SJSA1 (cell line): ENCODE measurements around the gene PRDM2. TPM values are rescaled to one million over a fixed set of nuclear protein-coding genes. Genes with fewer than 3 reads are reported as not detected.
A peak's percentile ranks its signal among the peaks of the same experiment; 100 is the strongest.

Experiments
- DNase-seq, 2 experiments: peaks; one replicate each; pipeline ENCODE4 v3.0.0-alpha.2; 2015 to 2020; ENCODE audit warnings: low spot score in 2 of 2, low read depth in 1 of 2
- H3K27ac ChIP-seq: fragments of 250-450 bp; sonication (Bioruptor Pico); 2 replicates; pipeline ENCODE4 v1.5.1; 2020; ENCODE audit warnings: mild to moderate bottlenecking, moderate library complexity
- H3K27me3 ChIP-seq: fragments of 250-450 bp; sonication (Bioruptor Pico); replicated peaks from 2 replicates; pipeline ENCODE4 v1.5.1; 2020; ENCODE audit warnings: mild to moderate bottlenecking, moderate library complexity
- H3K36me3 ChIP-seq: fragments of 250-450 bp; sonication (Bioruptor Pico); 2 replicates; pipeline ENCODE4 v1.5.1; 2020; ENCODE audit warnings: mild to moderate bottlenecking
- H3K4me1 ChIP-seq: fragments of 250-450 bp; sonication (Bioruptor Pico); replicated peaks from 2 replicates; pipeline ENCODE4 v1.6.1; 2021; ENCODE audit warnings: mild to moderate bottlenecking
- H3K4me3 ChIP-seq: fragments of 250-450 bp; sonication (Bioruptor Pico); 2 replicates; pipeline ENCODE4 v1.5.1; 2020; ENCODE audit warnings: mild to moderate bottlenecking
- H3K9me3 ChIP-seq: fragments of 250-450 bp; sonication (Bioruptor Pico); replicated peaks from 2 replicates; pipeline ENCODE4 v1.5.1; 2020; ENCODE audit warnings: mild to moderate bottlenecking
- total RNA-seq: library from RNA; depleted of rRNA; stranded (reverse); fragments of >200 nt; shearing (Covaris generic); gene quantifications from 2 replicates; pipeline ENCODE4 v1.2.3, GENCODE V29; 2014

The PRDM2 gene
- total RNA-seq, 1 experiment from 2014 or later: 13.9 TPM

DNA sequence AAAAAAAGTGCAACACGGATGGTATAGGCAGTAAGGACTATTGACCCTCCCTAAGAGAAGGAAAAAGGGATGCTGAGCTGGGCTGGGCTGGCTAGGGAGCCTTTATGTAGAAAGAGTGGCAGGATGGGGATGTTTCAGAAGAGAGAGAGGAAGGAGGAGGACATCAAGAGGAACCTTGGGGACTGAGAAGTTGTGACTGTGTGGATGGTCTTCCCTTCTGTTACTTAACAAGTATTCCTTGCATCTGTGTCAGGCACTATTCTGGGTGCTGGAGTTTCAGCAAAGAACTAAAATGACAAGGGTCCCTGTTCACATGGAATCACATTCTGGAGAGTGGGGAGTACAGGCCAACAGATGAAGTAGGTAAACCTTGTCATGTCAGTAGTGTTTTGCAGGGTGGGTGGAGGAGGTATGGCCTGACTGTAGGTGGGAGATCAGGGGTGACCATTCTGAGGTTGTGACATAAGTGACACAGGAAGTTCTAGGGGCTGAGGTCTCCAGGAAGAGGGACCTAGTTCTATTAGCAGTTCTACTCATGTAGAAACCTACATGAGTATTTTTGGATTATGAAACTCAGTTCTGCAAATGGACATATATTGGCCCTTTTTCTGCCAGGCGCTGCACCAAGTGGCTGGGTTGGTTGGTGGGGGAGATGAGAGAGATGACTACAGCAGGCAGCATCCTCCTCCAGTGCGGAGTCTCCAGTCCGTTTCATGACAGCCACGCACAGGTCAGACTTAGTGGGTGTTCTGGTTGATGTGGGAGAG, 53.8 kb downstream of the PRDM2 start:
- Histone ChIP-seq H3K27ac (no peak overlapping the region), H3K9me3 (no peaks in the 10 kb centered on the region), H3K4me1 (peaks cover 23% of the 10 kb centered on the region), H3K27me3 (no peaks in the 10 kb centered on the region), H3K4me3 (no peak overlapping the region), H3K36me3 (peaks cover 21% of the 10 kb centered on the region)
- no peak for DNase-seq

DNA sequence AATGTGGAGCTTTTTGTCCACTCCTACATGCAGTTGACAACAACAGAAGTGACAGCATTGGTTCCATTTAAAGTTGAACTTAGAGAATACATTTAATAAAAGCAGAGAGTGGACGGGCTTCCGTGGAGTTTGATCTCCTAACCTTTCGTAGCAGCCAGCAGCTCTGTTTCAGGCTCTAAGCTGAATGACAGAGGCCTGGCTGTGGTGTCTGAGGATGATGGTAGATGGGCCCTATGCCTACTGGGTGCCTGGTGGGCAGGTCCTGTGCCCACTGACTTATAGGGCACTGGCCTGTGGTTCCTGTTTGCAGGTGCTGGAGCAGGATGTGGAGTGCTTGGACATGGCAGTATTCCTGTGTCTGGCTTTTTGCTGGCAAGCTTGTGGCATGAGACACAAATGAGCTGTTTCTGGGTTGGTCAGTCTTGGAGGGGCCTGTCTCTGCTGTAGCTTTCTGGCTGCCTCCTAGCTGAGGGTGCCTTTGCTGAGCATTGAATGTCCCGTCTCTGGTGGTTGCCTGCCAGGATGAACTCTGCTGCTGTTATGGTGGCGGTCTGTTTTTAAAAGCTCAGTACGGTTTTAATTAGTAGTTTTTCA, 54.6 kb downstream of the PRDM2 start:
- Histone ChIP-seq H3K9me3 (no peaks in the 10 kb centered on the region), H3K4me1 (peaks cover 27% of the 10 kb centered on the region), H3K27ac (no peak overlapping the region), H3K4me3 (no peak overlapping the region), H3K27me3 (no peaks in the 10 kb centered on the region), H3K36me3 (peaks cover 19% of the 10 kb centered on the region)
- DNase-seq: no peak

DNA sequence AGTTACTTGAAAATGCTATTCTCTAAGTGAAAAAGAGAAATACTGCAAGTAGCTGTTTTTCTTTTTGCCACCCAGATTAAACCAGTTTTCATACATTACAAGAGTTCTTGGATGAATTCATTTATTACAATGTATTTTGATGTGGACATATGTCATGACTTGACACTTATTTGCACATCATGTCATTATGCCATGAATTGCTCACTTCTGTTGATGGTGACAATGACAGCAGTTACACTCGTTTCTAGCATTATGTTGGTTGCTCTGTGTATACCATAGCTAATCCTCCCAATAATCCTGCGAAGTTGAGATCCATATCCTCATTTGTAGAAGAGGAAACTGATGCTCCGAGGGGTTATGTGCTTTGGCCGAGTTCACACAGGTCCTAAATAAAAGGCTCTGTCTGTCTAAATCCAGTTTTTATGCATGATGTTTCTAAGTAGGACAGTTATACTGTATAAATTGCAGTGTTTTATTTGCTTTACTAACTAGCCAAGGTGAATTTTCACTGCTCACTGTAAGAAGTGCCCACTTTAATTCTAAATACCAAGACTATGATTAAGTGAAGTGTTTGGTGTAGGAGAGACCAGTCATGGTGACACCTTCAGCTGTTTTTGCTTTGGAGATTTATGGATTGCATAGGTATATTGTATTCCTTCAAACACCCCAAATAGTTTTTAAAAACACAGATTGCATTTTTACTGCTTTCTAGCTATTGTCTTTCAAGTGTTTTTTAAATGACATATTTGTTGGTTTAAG, 56.7 kb downstream of the PRDM2 start:
- no peak for DNase-seq
- H3K4me3 ChIP-seq: no peak overlapping the region
- peaks cover 22% of the 10 kb centered on the region for H3K4me1 ChIP-seq
- H3K27ac ChIP-seq: no peak overlapping the region
- peaks cover 16% of the 10 kb centered on the region for H3K36me3 ChIP-seq
- no peaks in the 10 kb centered on the region for H3K9me3 ChIP-seq
- H3K27me3 ChIP-seq: no peaks in the 10 kb centered on the region

DNA sequence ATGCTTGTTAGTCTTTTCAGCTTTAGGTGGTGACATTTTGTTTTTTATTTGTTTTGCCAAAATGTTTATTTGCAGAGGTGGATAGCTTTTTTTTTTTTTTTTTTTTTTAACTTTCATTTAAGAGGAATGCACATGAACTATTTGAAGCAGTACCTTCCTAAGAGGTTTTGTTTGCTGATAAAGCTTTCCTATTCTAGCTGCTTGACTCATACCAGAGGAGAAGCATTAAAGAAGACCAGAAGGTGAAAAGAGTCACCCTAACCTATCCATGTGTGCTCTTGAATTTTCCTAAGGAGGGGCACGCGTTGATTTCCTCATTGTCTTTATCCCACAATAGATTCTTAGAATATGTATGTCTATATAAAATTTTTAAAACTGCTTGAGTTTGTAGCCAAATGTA, 57.7 kb downstream of the PRDM2 start:
- H3K27ac ChIP-seq: no peak overlapping the region

DNA sequence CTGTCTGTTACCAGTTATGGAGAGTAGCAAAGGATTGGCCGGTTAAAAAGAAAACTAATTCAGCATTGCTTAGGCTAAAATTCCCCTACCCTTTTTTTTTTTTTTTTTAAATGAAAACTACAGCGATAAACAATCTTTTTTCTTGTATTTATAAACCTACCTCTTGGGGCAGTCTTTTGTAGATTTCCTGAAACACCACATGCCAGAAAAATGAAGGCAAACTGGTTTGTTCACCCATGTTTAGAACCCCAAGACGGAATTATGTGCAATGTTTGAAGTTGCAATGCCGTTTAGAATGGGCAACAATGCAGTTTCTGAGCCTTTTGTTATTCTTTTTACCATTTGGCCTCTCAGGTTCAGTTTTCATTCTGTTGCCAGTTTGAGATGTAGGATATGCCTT, 59.1 kb downstream of the PRDM2 start:
- no peak for DNase-seq
- no peak overlapping the region for H3K4me3 ChIP-seq
- no peaks in the 10 kb centered on the region for H3K9me3 ChIP-seq
- no peaks in the 10 kb centered on the region for H3K27me3 ChIP-seq
- no peak overlapping the region for H3K27ac ChIP-seq
- H3K36me3 ChIP-seq: no peaks in the 10 kb centered on the region; the same call in 1 of the 2 replicates
- H3K4me1 ChIP-seq: peaks cover 37% of the 10 kb centered on the region

More for the DNA sequence above, 57.7 kb downstream of the PRDM2 start:
- no peak overlapping the region for H3K4me3 ChIP-seq
- H3K27me3 ChIP-seq: no peaks in the 10 kb centered on the region
- no peak for DNase-seq
- peaks cover 24% of the 10 kb centered on the region for H3K4me1 ChIP-seq
- peaks cover 9% of the 10 kb centered on the region for H3K36me3 ChIP-seq
- H3K9me3 ChIP-seq: no peaks in the 10 kb centered on the region

DNA sequence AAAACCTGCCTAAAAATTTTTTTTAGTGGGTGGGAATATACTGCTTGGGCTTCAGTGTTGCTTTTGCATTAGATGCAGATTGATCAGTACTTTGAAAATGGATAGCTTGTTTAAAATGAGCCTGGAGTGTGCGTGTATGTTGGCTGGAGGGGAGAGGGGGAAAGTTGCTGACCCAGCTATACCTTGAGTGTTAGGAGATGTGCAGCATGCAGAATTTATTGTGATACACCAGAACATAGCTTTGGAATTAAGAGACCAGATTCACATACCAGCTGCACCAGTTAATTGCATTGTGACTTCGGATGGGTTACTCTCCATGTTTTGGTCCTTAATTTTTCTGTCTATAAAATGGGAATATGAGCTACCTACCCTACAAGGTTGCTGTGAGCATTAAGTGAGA, 60.4 kb downstream of the PRDM2 start:
- Histone ChIP-seq H3K36me3 (no peaks in the 10 kb centered on the region; the same call in 1 of the 2 replicates), H3K9me3 (no peaks in the 10 kb centered on the region), H3K4me1 (peaks cover 50% of the 10 kb centered on the region), H3K27ac (no peak overlapping the region), H3K27me3 (no peaks in the 10 kb centered on the region), H3K4me3 (no peak overlapping the region)
- DNase-seq: no peak

DNA sequence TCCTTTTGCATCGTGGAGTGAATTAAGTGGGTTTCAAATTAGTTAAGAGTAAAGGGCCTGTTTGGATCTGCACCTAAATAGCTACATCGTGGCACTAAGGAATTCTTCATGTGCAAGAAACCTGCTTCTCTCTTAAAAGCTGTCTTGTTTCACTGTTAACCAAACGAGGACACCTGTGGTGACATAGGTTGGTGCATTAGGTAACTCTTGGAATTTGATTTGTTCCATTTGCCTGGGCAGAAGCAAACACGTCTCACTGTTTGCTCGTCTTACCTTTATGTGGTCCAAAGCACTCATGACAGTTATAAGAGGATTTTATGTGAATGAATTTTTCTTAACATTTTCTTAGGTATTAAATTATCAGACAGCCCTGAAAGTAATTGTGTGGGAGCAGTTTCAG, 60.9 kb downstream of the PRDM2 start:
- Histone ChIP-seq H3K27me3 (no peaks in the 10 kb centered on the region), H3K9me3 (no peaks in the 10 kb centered on the region), H3K4me1 (peaks cover 56% of the 10 kb centered on the region), H3K4me3 (no peak overlapping the region), H3K27ac (no peak overlapping the region), H3K36me3 (no peaks in the 10 kb centered on the region; the same call in 1 of the 2 replicates)
- DNase-seq: no peak

DNA sequence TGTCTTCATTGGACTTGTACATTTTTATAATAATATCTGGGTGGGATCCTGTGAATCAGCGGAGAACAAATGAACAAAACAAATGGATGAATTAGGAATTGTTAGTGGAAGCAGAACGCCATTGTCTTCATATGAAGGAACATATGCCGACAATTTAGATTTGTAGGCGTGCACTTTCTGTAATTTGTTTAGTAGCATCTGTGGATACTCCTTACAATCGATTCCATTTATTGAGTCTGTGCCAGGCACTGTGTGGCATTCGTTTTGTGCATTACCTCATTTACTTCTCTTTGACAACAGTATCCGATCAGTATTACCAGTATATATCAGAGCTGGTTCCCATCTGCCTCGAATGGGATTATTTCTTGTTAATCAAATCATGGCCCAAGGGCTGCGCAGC, 61.9 kb downstream of the PRDM2 start:
- DNase-seq: no peak
- Histone ChIP-seq H3K27ac (no peak overlapping the region), H3K4me3 (no peak overlapping the region), H3K9me3 (no peaks in the 10 kb centered on the region), H3K36me3 (no peaks in the 10 kb centered on the region; the same call in 1 of the 2 replicates), H3K4me1 (peaks cover 61% of the 10 kb centered on the region), H3K27me3 (no peaks in the 10 kb centered on the region)

DNA sequence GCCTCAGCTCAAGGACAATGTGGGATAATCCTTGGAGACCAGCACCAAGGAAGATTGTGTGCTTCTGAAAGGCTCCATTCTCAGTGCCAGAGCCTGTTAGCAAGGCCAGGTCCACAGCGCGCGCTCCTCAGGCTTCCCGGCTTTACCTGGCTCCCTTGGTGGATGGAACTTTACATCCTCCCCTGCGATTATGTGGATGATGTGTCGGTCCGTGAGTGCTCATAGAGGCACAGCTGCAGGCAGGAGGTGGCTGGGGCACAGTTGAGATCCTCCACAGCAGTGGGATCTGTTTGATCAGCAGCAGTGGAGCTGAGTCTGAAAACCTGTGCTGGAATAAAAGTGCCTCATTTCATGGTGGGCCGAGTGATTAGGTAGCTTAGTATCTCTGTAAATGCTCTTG, 62.7 kb downstream of the PRDM2 start:
- peaks cover 60% of the 10 kb centered on the region for H3K4me1 ChIP-seq
- H3K9me3 ChIP-seq: no peaks in the 10 kb centered on the region
- no peak overlapping the region for H3K4me3 ChIP-seq
- no peak overlapping the region for H3K27ac ChIP-seq
- H3K27me3 ChIP-seq: no peaks in the 10 kb centered on the region
- DNase-seq: no peak
- peaks cover 3% of the 10 kb centered on the region; the same call in 1 of the 2 replicates for H3K36me3 ChIP-seq

DNA sequence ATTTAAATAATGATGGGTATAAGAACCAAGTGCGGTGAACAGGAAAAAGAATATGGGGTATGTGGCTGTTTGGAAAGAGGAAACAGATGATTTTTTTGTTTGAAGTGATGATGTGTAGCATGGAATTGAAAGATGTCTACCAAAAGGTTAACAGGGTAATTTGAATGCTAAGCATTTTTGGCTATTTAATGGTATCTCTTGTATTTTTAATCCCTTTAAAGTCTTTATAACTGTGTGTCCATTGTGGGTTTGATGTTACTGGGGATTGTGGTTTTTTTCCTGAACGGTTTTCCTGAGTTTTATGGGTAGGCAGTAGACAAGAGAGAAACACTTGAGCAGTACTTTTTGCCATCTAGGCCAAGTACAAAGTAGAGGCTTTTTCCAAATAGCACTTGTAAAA, 63.2 kb downstream of the PRDM2 start:
- peaks cover 4% of the 10 kb centered on the region; the same call in 1 of the 2 replicates for H3K36me3 ChIP-seq
- no peak overlapping the region for H3K4me3 ChIP-seq

DNA sequence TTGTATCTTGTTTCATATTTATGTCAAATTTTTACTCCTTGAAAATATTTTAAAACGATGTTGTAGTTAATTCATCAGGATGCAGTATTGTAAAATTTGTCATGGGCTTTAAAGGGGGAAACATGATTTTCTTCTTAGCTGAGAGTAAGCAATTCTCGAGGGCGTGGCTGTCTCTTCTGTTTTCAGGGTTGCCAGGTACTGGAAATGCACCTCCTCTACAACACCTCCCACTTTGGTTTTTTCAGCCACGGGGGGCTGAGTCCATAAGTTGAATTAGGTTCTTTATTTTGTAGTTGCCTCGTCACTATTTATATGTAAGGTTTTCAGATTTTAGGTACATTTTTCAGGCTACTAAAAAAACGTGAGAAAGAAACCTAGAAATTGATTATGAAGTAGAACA, 64.0 kb downstream of the PRDM2 start:
- H3K27ac ChIP-seq: no peak overlapping the region
- H3K36me3 ChIP-seq: peaks cover 12% of the 10 kb centered on the region
- H3K27me3 ChIP-seq: no peaks in the 10 kb centered on the region
- H3K4me1 ChIP-seq: peaks cover 54% of the 10 kb centered on the region
- DNase-seq: no peak
- H3K4me3 ChIP-seq: no peak overlapping the region
- no peaks in the 10 kb centered on the region for H3K9me3 ChIP-seq

More for the DNA sequence above, 63.2 kb downstream of the PRDM2 start:
- H3K9me3 ChIP-seq: no peaks in the 10 kb centered on the region
- peaks cover 54% of the 10 kb centered on the region for H3K4me1 ChIP-seq
- DNase-seq: no peak
- H3K27ac ChIP-seq: no peak overlapping the region
- no peaks in the 10 kb centered on the region for H3K27me3 ChIP-seq

DNA sequence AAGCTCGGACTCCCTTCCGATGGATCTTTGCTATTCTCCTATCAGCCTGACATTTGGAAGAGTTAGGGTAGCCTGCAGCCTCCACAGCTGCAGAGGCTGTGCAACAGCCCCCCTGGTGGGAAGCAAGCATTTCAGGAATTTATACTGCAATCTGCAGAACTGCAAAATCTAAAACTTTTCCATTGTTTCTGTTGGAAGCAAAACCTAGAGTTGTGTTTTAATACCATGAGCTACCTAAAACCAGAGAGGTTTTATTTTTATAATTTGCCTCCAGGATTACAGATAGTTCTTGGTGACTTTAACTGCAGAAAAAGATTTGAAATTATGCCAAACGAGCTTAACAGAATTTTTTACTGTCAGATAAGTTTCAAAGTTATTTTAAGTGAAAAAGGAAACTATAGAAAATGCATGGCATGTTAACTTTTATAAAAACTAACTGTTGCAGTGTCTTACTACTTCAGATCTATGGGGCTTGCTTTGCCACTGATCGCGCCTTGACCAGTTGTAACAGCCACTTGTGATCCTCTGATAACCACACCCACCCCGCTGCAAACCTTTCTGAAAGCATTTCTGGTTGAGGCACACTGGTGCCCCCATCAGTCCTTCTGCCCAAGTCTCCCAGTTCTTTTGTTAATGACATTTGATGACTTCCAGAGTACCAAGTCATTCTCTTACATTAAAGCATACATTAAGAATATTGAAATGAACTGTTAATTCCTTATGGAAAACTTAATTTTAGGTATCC, 64.8 kb downstream of the PRDM2 start:
- peaks cover 50% of the 10 kb centered on the region for H3K4me1 ChIP-seq
- no peaks in the 10 kb centered on the region for H3K27me3 ChIP-seq
- peak in 1 of 2 experiments; percentile 35 for DNase-seq
- peaks cover 19% of the 10 kb centered on the region for H3K36me3 ChIP-seq
- H3K9me3 ChIP-seq: no peaks in the 10 kb centered on the region
- no peak overlapping the region for H3K4me3 ChIP-seq
- no peak overlapping the region for H3K27ac ChIP-seq
